ENCODE measurements around the gene PSD2. TPM values are rescaled to one million over a fixed set of nuclear protein-coding genes. Genes with fewer than 3 reads are reported as not detected.

PSD2 gene
- total RNA-seq, 1 experiment from 2014 or later, result 0.22 TPM

- no peaks in the 10 kb centered on the region for H3K9me3 ChIP-seq (ENCODE audit: control insufficient read depth, low read depth, low read length)
- Mint-ChIP-seq H3K36me3 (ENCODE audit: insufficient read depth in 1 of 3, low read depth in 3 of 3) (no peaks in the 10 kb centered on the region), H3K27ac (no peak overlapping the region), H3K4me3 (no peak overlapping the region), H3K9me3 (no peaks in the 10 kb centered on the region), H3K27me3 (ENCODE audit: low read depth) (peaks cover 40% of the 10 kb centered on the region), H3K4me1 (peaks cover 5 to 15% of the 10 kb centered on the region in 2 experiments)
- H2BK120ac ChIP-seq (ENCODE audit: low read depth, low read length, poor library complexity, severe bottlenecking), result no peak overlapping the region
- H3K9ac ChIP-seq (ENCODE audit: extremely low read depth, insufficient read length, low read length), result no peak overlapping the region
- H2BK20ac ChIP-seq (ENCODE audit: low read depth, low read length, poor library complexity, severe bottlenecking), result no peak overlapping the region
- no peaks in the 10 kb centered on the region for H3K4me1 ChIP-seq (ENCODE audit: insufficient read depth, low read length)
- no peak overlapping the region for H3K23ac ChIP-seq (ENCODE audit: insufficient read length, low read depth, low read length)
- no peak overlapping the region for H3K18ac ChIP-seq (ENCODE audit: insufficient read length, low read depth, low read length)
- H3K56ac ChIP-seq (ENCODE audit: insufficient read length, low read depth, low read length), result no peak overlapping the region
- DNase-seq, result no peak
- no peaks in the 10 kb centered on the region for H3K23me2 ChIP-seq (ENCODE audit: insufficient read length, low read depth, low read length, poor library complexity, severe bottlenecking)
- H4K8ac ChIP-seq (replicated peaks; ENCODE audit: insufficient read length, low read depth, low read length), result no peak overlapping the region
- no peak overlapping the region for H2AK5ac ChIP-seq (ENCODE audit: insufficient read length, low read length)
- no peak overlapping the region for H3K4me2 ChIP-seq (ENCODE audit: insufficient read depth, insufficient read length, low read length)
- no CpG with 5 or more reads among the region's 2 CpGs for WGBS (ENCODE audit: extremely low coverage, insufficient read length, low lambda C conversion rate)
- H3T11ph ChIP-seq (ENCODE audit: low read length), result no peak overlapping the region
- H2AFZ ChIP-seq (ENCODE audit: low read length), result no peak overlapping the region
- no peak overlapping the region for H4K91ac ChIP-seq (ENCODE audit: insufficient read length, low read depth, low read length)
- no peak for TF ChIP-seq CTCF (conservative IDR thresholded peaks at IDR 0.05)
- no peak overlapping the region for H3K27ac ChIP-seq (ENCODE audit: insufficient read length, low read depth, low read length)
- H2BK5ac ChIP-seq (ENCODE audit: insufficient read length, low read length), result no peak overlapping the region
- no peak overlapping the region for H3K14ac ChIP-seq (ENCODE audit: insufficient read depth, low read length)
- no peak overlapping the region for H2BK15ac ChIP-seq (ENCODE audit: low read depth, low read length)
- no peaks in the 10 kb centered on the region for H3K79me1 ChIP-seq (ENCODE audit: insufficient read depth, low read depth, low read length, poor library complexity, severe bottlenecking)
- H2BK12ac ChIP-seq (ENCODE audit: insufficient read length, low read depth, low read length), result no peak overlapping the region
- no peaks in the 10 kb centered on the region for H3K79me2 ChIP-seq (ENCODE audit: insufficient read depth, low read length)
- no peak overlapping the region for H3K4ac ChIP-seq (ENCODE audit: low read depth, low read length)
- H4K5ac ChIP-seq (ENCODE audit: insufficient read length, low read depth, low read length), result no peak overlapping the region
- no peaks in the 10 kb centered on the region for H4K20me1 ChIP-seq (ENCODE audit: control insufficient read depth, insufficient read depth, insufficient read length)
- no peaks in the 10 kb centered on the region for H3K27me3 ChIP-seq (ENCODE audit: insufficient read depth, low read length)
Measured at GRCh38 chr5:139862313-139862712, 66.7 kb downstream of the PSD2 start.

Data from H9 (cell line).